ENCODE results near the gene REXO1. TPM values are rescaled to one million over a fixed set of nuclear protein-coding genes. Genes with fewer than 3 reads are reported as not detected.

The REXO1 gene
- total RNA-seq, 1 donor from 2014 or later, result 2.4 TPM

- no peak for FAIRE-seq
- TF ChIP-seq CTCF (IDR thresholded peaks at IDR 0.05; ENCODE audit: insufficient read depth, low read length, severe bottlenecking), result peak; percentile 17
- no peak for DNase-seq (ENCODE audit: low read depth)
- Histone ChIP-seq H3K27me3 (ENCODE audit: control insufficient read depth, insufficient read depth, low read length) (peaks cover 3% of the 10 kb centered on the region), H3K4me3 (ENCODE audit: low read depth, low read length) (no peak overlapping the region), H3K36me3 (ENCODE audit: control insufficient read depth, insufficient read depth, low read length) (no peaks in the 10 kb centered on the region)
Measured at GRCh38 chr19:1780272-1780958, 67.9 kb downstream of the REXO1 start.

GRCh38 chr19:1779574-1779973 lies 68.7 kb downstream of the REXO1 start:
- TF ChIP-seq CTCF (IDR thresholded peaks at IDR 0.05; ENCODE audit: insufficient read depth, low read length, severe bottlenecking), result no peak
- FAIRE-seq, result no peak
- no peak overlapping the region for H3K4me3 ChIP-seq (ENCODE audit: low read depth, low read length)
- no peaks in the 10 kb centered on the region for H3K36me3 ChIP-seq (ENCODE audit: control insufficient read depth, insufficient read depth, low read length)
- peaks cover 3% of the 10 kb centered on the region for H3K27me3 ChIP-seq (ENCODE audit: control insufficient read depth, insufficient read depth, low read length)
- no peak for DNase-seq (ENCODE audit: low read depth)

GRCh38 chr19:1777149-1777548 lies 71.1 kb downstream of the REXO1 start:
- TF ChIP-seq CTCF (IDR thresholded peaks at IDR 0.05; ENCODE audit: insufficient read depth, low read length, severe bottlenecking), result no peak
- Histone ChIP-seq H3K27me3 (ENCODE audit: control insufficient read depth, insufficient read depth, low read length) (peaks cover 3% of the 10 kb centered on the region), H3K36me3 (ENCODE audit: control insufficient read depth, insufficient read depth, low read length) (no peaks in the 10 kb centered on the region), H3K4me3 (ENCODE audit: low read depth, low read length) (no peak overlapping the region)
- DNase-seq (ENCODE audit: low read depth), result no peak
- FAIRE-seq, result peak; percentile 47

- DNase-seq (ENCODE audit: low read depth), result no peak
Measured at GRCh38 chr19:1776606-1777147, 71.6 kb downstream of the REXO1 start.

GRCh38 chr19:1775951-1776605 lies 72.2 kb downstream of the REXO1 start:
- no peak for FAIRE-seq
- Histone ChIP-seq H3K27me3 (ENCODE audit: control insufficient read depth, insufficient read depth, low read length) (peaks cover 3% of the 10 kb centered on the region), H3K36me3 (ENCODE audit: control insufficient read depth, insufficient read depth, low read length) (no peaks in the 10 kb centered on the region), H3K4me3 (ENCODE audit: low read depth, low read length) (no peak overlapping the region)
- TF ChIP-seq CTCF (IDR thresholded peaks at IDR 0.05; ENCODE audit: insufficient read depth, low read length, severe bottlenecking), result no peak
- DNase-seq (ENCODE audit: low read depth), result no peak

More at GRCh38 chr19:1776606-1777147, 71.6 kb downstream of the REXO1 start:
- TF ChIP-seq CTCF (IDR thresholded peaks at IDR 0.05; ENCODE audit: insufficient read depth, low read length, severe bottlenecking), result no peak
- Histone ChIP-seq H3K27me3 (ENCODE audit: control insufficient read depth, insufficient read depth, low read length) (peaks cover 3% of the 10 kb centered on the region), H3K4me3 (ENCODE audit: low read depth, low read length) (no peak overlapping the region), H3K36me3 (ENCODE audit: control insufficient read depth, insufficient read depth, low read length) (no peaks in the 10 kb centered on the region)
- FAIRE-seq, result no peak

All from bronchial epithelial cell (primary cell).